GM06990 (cell line): ENCODE results near the gene EFHC1.

ENCODE experiments used
- DNase-seq: peaks from one replicate; pipeline ENCODE4 v3.0.0-alpha.2; 2011; ENCODE audit not compliant: insufficient read length; ENCODE audit errors: extremely low read depth
- H3K27me3 ChIP-seq: replicated peaks from 2 replicates; pipeline ENCODE4 v1.6.0; 2011; ENCODE audit warnings: low read length; ENCODE audit not compliant: control insufficient read depth, insufficient read depth
- H3K36me3 ChIP-seq: 2 replicates; pipeline ENCODE4 v1.5.1; 2011; ENCODE audit warnings: low read length; ENCODE audit not compliant: control insufficient read depth, insufficient read depth
- H3K4me3 ChIP-seq: replicated peaks from 2 replicates; pipeline ENCODE4 v1.5.1; 2011; ENCODE audit warnings: low read depth, mild to moderate bottlenecking, control low read depth, low read length
- TF ChIP-seq, protein P1 (sequence below): IDR thresholded peaks from 2 replicates; pipeline ENCODE4 v1.5.1; 2011; ENCODE audit warnings: low read length, control low read depth, mild to moderate bottlenecking, inconsistent platforms; ENCODE audit not compliant: insufficient read depth, poor library complexity, severe bottlenecking

The EFHC1 gene

DNA sequence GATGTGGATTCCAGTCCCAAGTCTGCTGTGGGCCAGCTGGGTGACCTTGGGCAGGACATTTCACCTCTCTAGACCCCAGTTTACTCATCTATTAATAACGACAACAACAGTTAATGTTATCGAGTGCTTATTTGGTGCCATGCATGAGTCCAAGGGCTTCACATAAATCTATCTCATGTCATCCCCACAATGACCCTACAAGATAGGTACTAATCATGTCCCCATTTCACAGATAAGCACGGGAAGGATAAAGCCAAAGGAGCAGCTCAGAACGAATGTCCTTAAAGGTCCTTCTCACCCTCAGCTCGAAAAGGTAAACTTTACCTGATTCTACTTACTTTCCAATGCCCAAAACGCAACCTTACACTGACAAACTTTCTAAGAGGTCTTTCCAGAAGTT is 121.0 kb downstream of the EFHC1 start:
- H3K4me3 ChIP-seq, result no peak overlapping the region
- no peak for DNase-seq
- H3K27me3 ChIP-seq, result no peaks in the 10 kb centered on the region
- TF ChIP-seq, protein P1, sequence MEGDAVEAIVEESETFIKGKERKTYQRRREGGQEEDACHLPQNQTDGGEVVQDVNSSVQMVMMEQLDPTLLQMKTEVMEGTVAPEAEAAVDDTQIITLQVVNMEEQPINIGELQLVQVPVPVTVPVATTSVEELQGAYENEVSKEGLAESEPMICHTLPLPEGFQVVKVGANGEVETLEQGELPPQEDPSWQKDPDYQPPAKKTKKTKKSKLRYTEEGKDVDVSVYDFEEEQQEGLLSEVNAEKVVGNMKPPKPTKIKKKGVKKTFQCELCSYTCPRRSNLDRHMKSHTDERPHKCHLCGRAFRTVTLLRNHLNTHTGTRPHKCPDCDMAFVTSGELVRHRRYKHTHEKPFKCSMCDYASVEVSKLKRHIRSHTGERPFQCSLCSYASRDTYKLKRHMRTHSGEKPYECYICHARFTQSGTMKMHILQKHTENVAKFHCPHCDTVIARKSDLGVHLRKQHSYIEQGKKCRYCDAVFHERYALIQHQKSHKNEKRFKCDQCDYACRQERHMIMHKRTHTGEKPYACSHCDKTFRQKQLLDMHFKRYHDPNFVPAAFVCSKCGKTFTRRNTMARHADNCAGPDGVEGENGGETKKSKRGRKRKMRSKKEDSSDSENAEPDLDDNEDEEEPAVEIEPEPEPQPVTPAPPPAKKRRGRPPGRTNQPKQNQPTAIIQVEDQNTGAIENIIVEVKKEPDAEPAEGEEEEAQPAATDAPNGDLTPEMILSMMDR, result no peak
- no peaks in the 10 kb centered on the region; the same call in 1 of the 2 replicates for H3K36me3 ChIP-seq

- no peak overlapping the region for H3K4me3 ChIP-seq
- H3K27me3 ChIP-seq, result no peaks in the 10 kb centered on the region
- TF ChIP-seq, protein P1, result no peak
- no peaks in the 10 kb centered on the region; the same call in 1 of the 2 replicates for H3K36me3 ChIP-seq
- DNase-seq, result no peak
These were observed 123.1 kb downstream of the EFHC1 start for GRCh38 chr6:52543262-52543661.

- Histone ChIP-seq H3K27me3 (no peaks in the 10 kb centered on the region), H3K4me3 (no peak overlapping the region), H3K36me3 (no peaks in the 10 kb centered on the region; the same call in 1 of the 2 replicates)
- TF ChIP-seq, protein P1, result no peak
- no peak for DNase-seq
These were observed 123.8 kb downstream of the EFHC1 start for GRCh38 chr6:52543729-52544601.

DNA sequence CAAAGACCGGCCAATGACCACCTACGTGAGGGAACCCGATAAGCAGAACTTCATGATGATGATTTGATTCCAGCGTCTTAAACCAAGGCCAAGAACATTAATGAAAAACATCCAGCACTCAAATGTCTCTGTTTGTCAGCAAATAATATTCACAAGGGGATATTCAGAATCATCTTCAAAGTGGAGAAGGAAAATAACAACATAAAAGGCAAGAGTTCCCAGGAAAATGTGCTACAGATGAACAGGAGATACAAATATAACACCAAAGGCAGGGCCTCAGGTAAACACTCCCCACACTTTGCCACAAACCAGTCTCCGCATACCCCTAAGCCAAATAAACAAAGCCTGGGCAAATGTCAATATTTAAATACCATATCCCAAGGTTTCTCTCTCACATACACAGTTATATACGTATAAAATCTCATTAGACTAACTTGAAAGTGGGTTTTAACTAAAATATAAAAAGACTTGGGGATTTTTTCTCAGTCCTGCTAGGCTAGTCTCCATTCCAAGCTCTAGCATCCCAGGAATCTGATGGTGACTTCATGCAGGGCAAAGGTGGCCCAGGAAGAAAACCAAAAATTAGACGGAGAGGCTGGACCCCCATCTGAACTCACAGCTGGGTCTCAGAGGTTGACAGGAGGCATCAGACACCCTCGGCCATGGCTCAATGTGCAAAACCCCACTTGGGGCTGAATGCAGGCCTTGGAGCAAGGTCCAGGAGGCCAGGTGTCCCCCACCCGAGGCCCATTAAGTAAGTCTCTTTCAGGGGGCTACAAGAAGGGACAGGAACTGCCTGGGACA is 124.7 kb downstream of the EFHC1 start:
- TF ChIP-seq, protein P1, result no peak
- DNase-seq, result no peak
- no peaks in the 10 kb centered on the region for H3K27me3 ChIP-seq
- no peaks in the 10 kb centered on the region; the same call in 1 of the 2 replicates for H3K36me3 ChIP-seq
- no peak overlapping the region for H3K4me3 ChIP-seq

DNA sequence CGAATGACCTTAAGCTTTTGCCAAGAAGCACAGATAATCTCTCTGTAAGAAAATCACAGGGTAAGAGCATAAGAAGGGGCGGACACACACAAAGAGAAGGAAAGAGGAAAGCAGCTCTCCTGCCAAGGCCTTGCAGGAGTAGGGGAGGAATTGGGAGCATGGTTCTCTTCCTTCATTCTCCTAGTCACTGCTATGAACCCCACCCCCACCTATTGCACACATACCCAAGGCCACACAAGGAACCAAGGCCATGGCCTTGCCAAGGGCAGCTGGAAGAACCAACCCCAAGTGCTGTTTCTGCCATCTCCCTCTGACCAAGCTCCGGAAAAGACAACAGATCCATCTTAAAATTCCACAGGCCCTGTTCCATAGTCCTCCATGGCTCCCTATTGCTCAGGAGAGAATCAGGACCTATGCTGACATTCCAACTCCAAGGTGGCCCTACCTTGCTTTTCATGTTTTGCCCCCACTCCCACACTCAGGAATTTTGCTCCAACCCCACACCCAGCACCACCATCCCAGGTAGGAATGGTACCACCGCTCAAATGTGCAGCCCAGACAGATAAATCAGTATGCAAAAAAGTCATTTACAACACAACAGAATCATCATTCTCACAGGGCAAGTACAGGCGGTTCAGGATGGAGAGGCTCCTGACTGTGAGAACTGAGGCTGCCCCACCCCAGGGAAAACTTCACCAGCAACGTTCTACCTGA is 125.4 kb downstream of the EFHC1 start:
- TF ChIP-seq, protein P1, result no peak
- Histone ChIP-seq H3K36me3 (no peaks in the 10 kb centered on the region; the same call in 1 of the 2 replicates), H3K4me3 (no peak overlapping the region), H3K27me3 (no peaks in the 10 kb centered on the region)
- DNase-seq, result no peak
